HEK293 (cell line): ENCODE data around the gene DUSP22.

Experiments
- CTCF ChIA-PET: fragments of 350-600 bp; formaldehyde crosslinking; extraction: SDS; loops from one replicate; lab custom pipeline; 2021; ENCODE audit warnings: antibody characterized with exemption; lab: Yijun Ruan, JAX
- POLR2A ChIA-PET: fragments of 300-600 bp; formaldehyde crosslinking; extraction: SDS; loops from one replicate; lab custom pipeline; 2020; ENCODE audit warnings: antibody characterized with exemption, inconsistent platforms; lab: Yijun Ruan, JAX
- H3K27ac ChIP-seq: fragments of 200-500 bp; sonication (Bioruptor generic); 2 replicates; pipeline ENCODE4 v1.5.1; 2014; ENCODE audit warnings: low read depth, low read length, control low read depth, inconsistent platforms; ENCODE audit errors: extremely low read depth
- H3K36me3 ChIP-seq, 2 experiments: fragments of 200-500 bp in 1 of 2; sonication (Bioruptor generic) in 1 of 2; 1 replicate in 1 of 2; 2 replicates in 1 of 2; pipeline ENCODE4 v1.5.1; 2014 to 2017; ENCODE audit warnings: inconsistent platforms in 2 of 2, low read length in 2 of 2; ENCODE audit not compliant: control insufficient read depth in 2 of 2, insufficient read depth in 1 of 2
- H3K4me1 ChIP-seq: fragments of 200-500 bp; sonication (Bioruptor generic); 2 replicates; pipeline ENCODE4 v1.5.1; 2014; ENCODE audit warnings: mild to moderate bottlenecking, low read length, inconsistent platforms; ENCODE audit not compliant: control insufficient read depth, insufficient read depth
- H3K4me3 ChIP-seq: 2 replicates; pipeline ENCODE4 v1.5.1; 2011; ENCODE audit warnings: low read depth, mild to moderate bottlenecking, control low read depth, low read length, moderate library complexity
- H3K9me3 ChIP-seq: fragments of 200-500 bp; sonication (Bioruptor generic); 2 replicates; pipeline ENCODE4 v1.5.1; 2014; ENCODE audit warnings: low read depth, low read length, inconsistent platforms; ENCODE audit not compliant: control insufficient read depth, insufficient read depth
- CTCF ChIP-seq: fragments of 450-650 bp; formaldehyde crosslinking; IDR thresholded peaks from 2 replicates; pipeline ENCODE4 v1.5.1; 2016; ENCODE audit warnings: missing biosample characterization, missing genetic modification characterization
- GLIS2 ChIP-seq: fragments of 450-650 bp; formaldehyde crosslinking; IDR thresholded peaks from 2 replicates; pipeline ENCODE4 v1.5.1; 2016; ENCODE audit warnings: missing biosample characterization, missing genetic modification characterization
- KLF1 ChIP-seq: fragments of 450-650 bp; formaldehyde crosslinking; IDR thresholded peaks from 2 replicates; pipeline ENCODE4 v1.5.1; 2016; ENCODE audit warnings: missing biosample characterization, missing genetic modification characterization
- KLF10 ChIP-seq: fragments of 450-650 bp; IDR thresholded peaks from 2 replicates; pipeline ENCODE4 v1.5.1; 2018; ENCODE audit warnings: missing biosample characterization, mild to moderate bottlenecking, missing genetic modification characterization
- KLF9 ChIP-seq: fragments of 450-650 bp; formaldehyde crosslinking; IDR thresholded peaks from 2 replicates; pipeline ENCODE4 v1.5.1; 2016; ENCODE audit warnings: missing biosample characterization, missing genetic modification characterization, low read depth
- PATZ1 ChIP-seq: fragments of 450-650 bp; formaldehyde crosslinking; IDR thresholded peaks from 2 replicates; pipeline ENCODE4 v1.5.1; 2016; ENCODE audit warnings: missing biosample characterization, missing genetic modification characterization
- PRDM10 ChIP-seq: fragments of 450-650 bp; formaldehyde crosslinking; IDR thresholded peaks from 2 replicates; pipeline ENCODE4 v1.5.1; 2016; ENCODE audit warnings: missing biosample characterization, missing genetic modification characterization
- PRDM4 ChIP-seq: fragments of 450-650 bp; formaldehyde crosslinking; IDR thresholded peaks from 2 replicates; pipeline ENCODE4 v1.5.1; 2017; ENCODE audit warnings: missing biosample characterization, missing genetic modification characterization
- REPIN1 ChIP-seq: fragments of 450-650 bp; formaldehyde crosslinking; IDR thresholded peaks from 2 replicates; pipeline ENCODE4 v1.5.1; 2017; ENCODE audit warnings: missing biosample characterization, missing genetic modification characterization, low read depth
- SCRT2 ChIP-seq: fragments of 450-650 bp; formaldehyde crosslinking; IDR thresholded peaks from 2 replicates; pipeline ENCODE4 v1.5.1; 2016; ENCODE audit warnings: missing biosample characterization, missing genetic modification characterization
- SP3 ChIP-seq: fragments of 450-650 bp; formaldehyde crosslinking; IDR thresholded peaks from 2 replicates; pipeline ENCODE4 v1.5.1; 2016; ENCODE audit warnings: missing biosample characterization, missing genetic modification characterization
- ZBTB17 ChIP-seq: fragments of 450-650 bp; formaldehyde crosslinking; IDR thresholded peaks from 2 replicates; pipeline ENCODE4 v1.5.1; 2016; ENCODE audit warnings: missing biosample characterization, missing genetic modification characterization
- ZBTB20 ChIP-seq: fragments of 450-650 bp; formaldehyde crosslinking; IDR thresholded peaks from 2 replicates; pipeline ENCODE4 v1.5.1; 2016; ENCODE audit warnings: missing biosample characterization, missing genetic modification characterization
- ZFP69B ChIP-seq: fragments of 450-650 bp; formaldehyde crosslinking; IDR thresholded peaks from 2 replicates; pipeline ENCODE4 v1.5.1; 2016; ENCODE audit warnings: missing biosample characterization, missing genetic modification characterization
- ZNF155 ChIP-seq: fragments of 450-650 bp; formaldehyde crosslinking; IDR thresholded peaks from 2 replicates; pipeline ENCODE4 v1.5.1; 2016; ENCODE audit warnings: missing biosample characterization, missing genetic modification characterization
- ZNF175 ChIP-seq: fragments of 450-650 bp; formaldehyde crosslinking; IDR thresholded peaks from 2 replicates; pipeline ENCODE4 v1.5.1; 2016; ENCODE audit warnings: missing biosample characterization, missing genetic modification characterization
- ZNF335 ChIP-seq: fragments of 450-650 bp; formaldehyde crosslinking; conservative IDR thresholded peaks from 2 replicates; pipeline ENCODE4 v1.5.1; 2016; ENCODE audit warnings: missing biosample characterization, missing genetic modification characterization
- ZNF366 ChIP-seq: fragments of 450-650 bp; formaldehyde crosslinking; conservative IDR thresholded peaks from 2 replicates; pipeline ENCODE4 v1.5.1; 2016; ENCODE audit warnings: missing biosample characterization, missing genetic modification characterization
- ZNF600 ChIP-seq: fragments of 450-650 bp; formaldehyde crosslinking; IDR thresholded peaks from 2 replicates; pipeline ENCODE4 v1.5.1; 2016; ENCODE audit warnings: missing biosample characterization, missing genetic modification characterization
- ZNF692 ChIP-seq: fragments of 450-650 bp; formaldehyde crosslinking; IDR thresholded peaks from 2 replicates; pipeline ENCODE4 v1.5.1; 2016; ENCODE audit warnings: missing biosample characterization, missing genetic modification characterization
- ZNF76 ChIP-seq: fragments of 450-650 bp; formaldehyde crosslinking; IDR thresholded peaks from 2 replicates; pipeline ENCODE4; 2016; ENCODE audit warnings: low read depth, missing biosample characterization, missing genetic modification characterization, borderline replicate concordance

Gene DUSP22

GRCh38 chr6:292506-293192, 362 bp downstream of the DUSP22 start (continued):
- peak; percentile 64 for TF ChIP-seq GLIS2 (tag by site-specific recombination)
- peak; percentile 77; the same call in 1 of the 2 replicates for TF ChIP-seq SP3
- TF ChIP-seq KLF1, result peak; percentile 23; the same call in 1 of the 2 replicates
- 0 out of 2 replicates have a peak, but pooled peaks have one; percentile 12 for TF ChIP-seq PATZ1 (tag by site-specific recombination)
- 0 out of 2 replicates have a peak, but pooled peaks have one; percentile 1 for TF ChIP-seq KLF10 (tag by site-specific recombination)
- peak; percentile 99 for TF ChIP-seq SCRT2 (tag by site-specific recombination)
- peak; percentile 4; the same call in 1 of the 2 replicates for TF ChIP-seq KLF9 (tag by site-specific recombination)
- TF ChIP-seq REPIN1 (tag by site-specific recombination), result no peak
- TF ChIP-seq CTCF (tag by site-specific recombination), result peak; percentile 62; the same call in 1 of the 2 replicates
- 0 out of 2 replicates have a peak, but pooled peaks have one; percentile 6 for TF ChIP-seq ZNF366 (tag by site-specific recombination)

- H3K9me3 ChIP-seq, result no peaks in the 10 kb centered on the region
- peak overlapping the region; percentile 90; the same call in 1 of the 2 replicates for H3K27ac ChIP-seq
- CTCF ChIA-PET, result interaction anchor here (0.6 to 0.8 kb wide), 2 partner anchors 9 to 43 kb away, joined by 3 to 4 read pairs; no protein-coding TSS in a partner anchor
- TF ChIP-seq ZNF600 (tag by site-specific recombination) (peak; percentile 49; the same call in 1 of the 2 replicates), ZNF335 (peak; percentile 65), ZNF175 (no peak), ZBTB20 (peak; percentile 44), ZBTB17 (tag by site-specific recombination) (peak; percentile 66), ZFP69B (tag by site-specific recombination) (peak; percentile 82; the same call in 1 of the 2 replicates), ZNF692 (tag by site-specific recombination) (peak; percentile 82), PRDM4 (tag by site-specific recombination) (peak; percentile 88), PRDM10 (tag by site-specific recombination) (peak; percentile 64), ZNF155 (no peak), ZNF76 (tag by site-specific recombination) (no peak)
Measured at GRCh38 chr6:293193-294174, 1.2 kb downstream of the DUSP22 start.

More at GRCh38 chr6:293193-294174, 1.2 kb downstream of the DUSP22 start:
- Histone ChIP-seq H3K4me3 (peak overlapping the region; percentile 69), H3K36me3 (no peaks in the 10 kb centered on the region), H3K4me1 (peaks cover 15% of the 10 kb centered on the region)
- POLR2A ChIA-PET, result interaction anchor here (0.7 kb wide), 1 partner anchor 13 kb away, joined by 5 read pairs; no protein-coding TSS in a partner anchor
